GM19372 (cell line): Measurements from ENCODE around the gene PAM16.

Experiments used
- ATAC-seq: cut with Tn5 transposase; IDR thresholded peaks from one replicate; pipeline ENCODE4 v1.9.1; 2021; ENCODE audit warnings: mild to moderate bottlenecking, low read depth, moderate library complexity; ENCODE audit not compliant: unreplicated experiment

The PAM16 gene

GRCh38 chr16:4322121-4323052 lies 28.7 kb downstream of the PAM16 start:
- no peak for ATAC-seq

DNA sequence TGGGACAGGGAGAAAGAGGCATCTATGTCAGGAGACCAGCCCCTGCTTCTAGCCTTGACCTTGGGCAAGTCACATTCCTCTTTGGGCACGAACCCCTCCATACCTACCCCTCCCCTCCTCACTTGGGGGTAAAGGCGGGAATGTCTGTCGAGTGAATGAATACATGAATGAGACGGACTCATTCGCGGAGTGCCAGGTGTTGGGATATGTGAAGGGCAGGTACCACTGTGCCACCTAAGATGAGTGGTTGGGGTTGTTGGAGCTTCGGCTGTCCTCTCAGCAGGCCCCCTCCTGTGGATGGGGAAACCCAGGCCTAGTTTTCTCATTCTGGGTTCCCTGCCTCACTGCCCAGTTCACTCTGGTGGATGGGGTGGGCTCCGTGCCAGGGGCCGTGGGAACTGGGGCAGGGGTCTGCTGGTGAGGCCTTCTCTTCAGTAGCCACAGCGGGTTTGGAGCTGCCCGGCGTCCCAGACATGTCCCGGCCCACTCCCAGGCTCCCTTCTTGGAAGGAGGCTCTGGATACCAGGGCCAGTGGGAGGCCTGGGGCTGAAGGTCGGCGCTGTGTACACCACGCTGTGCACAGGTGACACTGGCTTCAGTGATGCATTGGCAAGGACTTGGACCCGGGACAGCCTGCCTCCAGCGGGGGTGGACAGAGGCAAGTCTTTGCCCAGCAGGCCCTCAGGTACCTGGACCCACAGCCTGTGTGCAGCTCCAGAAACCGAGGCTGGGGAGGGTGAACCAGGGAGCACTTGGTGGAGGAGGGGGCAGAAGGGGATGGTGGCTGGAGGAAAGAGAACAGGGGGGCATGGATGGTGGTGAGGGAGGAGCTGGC lies 29.6 kb downstream of the PAM16 start:
- ATAC-seq: no peak

GRCh38 chr16:4320571-4321137 lies 30.5 kb downstream of the PAM16 start:
- no peak for ATAC-seq

GRCh38 chr16:4319454-4320421 lies 31.4 kb downstream of the PAM16 start:
- ATAC-seq: no peak

DNA sequence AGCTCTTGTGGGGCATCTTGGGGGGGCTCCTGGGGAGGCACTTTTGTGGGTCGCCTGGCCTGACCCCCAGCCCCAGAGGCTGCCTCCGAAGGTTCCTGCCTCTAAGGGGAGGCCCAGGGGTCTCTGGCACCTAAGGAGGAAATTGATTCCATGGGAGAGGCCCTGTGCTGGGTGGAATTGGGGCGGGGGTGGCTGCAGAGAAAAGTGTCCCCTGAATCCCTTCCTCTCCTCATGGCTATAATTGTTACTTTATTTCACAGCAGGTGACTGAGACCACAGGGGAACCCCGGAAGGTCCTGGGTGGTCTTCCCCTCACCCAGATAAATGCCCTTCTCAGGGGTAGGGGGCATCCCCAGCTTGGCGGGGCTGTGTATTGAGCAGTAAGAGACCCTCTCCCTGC lies 32.2 kb downstream of the PAM16 start:
- no peak for ATAC-seq

DNA sequence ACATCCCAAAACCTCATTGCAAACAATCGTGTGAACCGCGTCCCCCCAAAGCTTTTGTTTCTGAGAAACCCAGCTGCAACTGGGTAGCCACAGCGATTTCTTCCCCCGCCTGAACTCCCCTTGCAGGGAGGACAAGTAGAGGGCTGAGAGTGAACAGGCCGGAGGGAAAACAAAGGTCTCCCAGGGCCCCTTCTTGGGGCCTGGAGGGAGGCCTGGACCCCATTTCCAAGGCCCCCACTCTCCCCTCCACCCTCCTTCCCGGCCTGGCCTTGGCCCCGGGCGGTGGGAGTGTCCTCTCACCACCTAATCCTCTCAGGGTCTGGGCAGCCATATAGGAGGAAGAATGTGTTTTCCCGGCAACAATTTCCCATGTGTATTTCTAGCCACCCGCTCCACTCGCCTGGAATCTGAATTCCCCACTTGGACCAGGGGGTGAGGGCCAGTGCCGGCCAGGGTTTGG lies 32.6 kb downstream of the PAM16 start:
- no peak for ATAC-seq

DNA sequence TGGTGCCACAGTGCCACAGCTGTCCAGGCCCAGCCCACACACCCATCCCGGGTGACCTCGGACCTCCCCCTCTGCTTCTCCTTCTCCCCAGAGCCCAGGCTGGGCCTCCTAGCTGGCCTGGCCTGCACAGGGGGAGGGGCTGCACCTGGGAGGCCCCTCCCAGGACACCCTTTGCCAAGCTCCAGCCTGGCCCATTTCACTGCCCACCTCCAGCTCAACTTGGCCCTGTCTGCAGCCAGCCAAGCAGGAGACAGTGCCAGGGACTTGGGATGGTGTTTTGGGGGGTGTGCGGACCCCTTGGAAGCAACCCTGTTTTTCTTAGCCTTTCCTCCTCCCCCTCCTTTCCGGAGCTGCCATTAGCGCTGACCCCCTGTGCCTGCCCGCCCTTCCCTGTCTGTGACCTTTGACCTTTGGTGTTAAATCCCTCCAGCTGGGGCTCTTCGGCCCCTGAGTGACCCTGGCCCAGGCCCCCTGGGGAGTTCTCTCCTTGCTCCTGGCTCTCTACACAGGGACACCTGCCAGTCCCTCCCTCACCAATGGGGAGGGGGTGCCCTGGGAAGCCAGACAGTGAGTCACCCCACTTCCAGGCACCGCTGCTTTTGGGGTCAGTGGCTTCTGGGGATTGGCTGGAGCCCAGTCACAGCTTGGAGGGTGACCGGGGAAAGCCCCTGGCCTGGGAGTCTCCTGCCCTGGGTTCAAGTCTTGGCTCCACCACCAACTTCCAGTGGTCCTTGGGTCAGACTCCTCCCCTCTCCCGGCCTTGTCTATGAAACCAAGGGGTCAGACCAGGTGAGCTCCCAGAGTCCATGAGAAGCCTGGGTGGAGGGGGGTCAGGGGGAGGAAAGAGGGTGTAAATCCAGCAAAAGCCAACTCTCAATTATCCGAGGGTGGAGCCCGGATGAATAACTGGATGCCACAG lies 33.3 kb downstream of the PAM16 start:
- ATAC-seq: no peak

DNA sequence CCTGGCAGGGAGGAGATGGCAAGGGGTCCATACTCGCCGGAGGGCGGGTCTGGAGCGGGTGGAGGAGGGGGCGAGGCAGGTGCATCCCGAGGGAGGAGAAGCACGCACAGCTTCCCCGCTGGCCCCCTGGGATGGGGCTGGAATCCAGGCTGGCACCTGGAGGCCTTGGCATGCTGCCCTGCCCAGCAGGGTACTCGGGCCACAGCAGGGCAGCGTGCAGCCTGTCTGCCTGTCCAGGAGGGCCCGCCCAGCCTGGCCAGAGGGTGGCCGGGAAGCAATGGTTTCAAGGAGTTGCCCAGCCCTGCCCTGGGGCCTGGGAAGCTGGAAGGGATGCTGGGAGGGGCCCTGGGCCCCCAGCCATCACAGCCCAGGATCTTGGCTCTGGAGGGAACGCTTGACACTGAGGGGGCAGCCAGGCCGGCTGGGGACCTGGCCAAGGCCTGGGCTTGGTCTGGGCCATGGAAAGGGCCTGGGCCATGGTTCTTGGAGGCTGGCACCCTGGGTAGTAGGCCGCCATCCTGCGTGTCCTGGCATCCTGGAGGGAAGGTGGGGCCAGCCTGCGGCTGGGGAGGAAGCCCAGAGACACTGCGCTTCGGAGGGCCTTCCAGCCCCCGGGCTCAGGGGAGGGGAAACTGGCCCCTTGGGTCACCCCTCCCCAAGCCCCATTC lies 34.1 kb downstream of the PAM16 start:
- ATAC-seq: no peak

DNA sequence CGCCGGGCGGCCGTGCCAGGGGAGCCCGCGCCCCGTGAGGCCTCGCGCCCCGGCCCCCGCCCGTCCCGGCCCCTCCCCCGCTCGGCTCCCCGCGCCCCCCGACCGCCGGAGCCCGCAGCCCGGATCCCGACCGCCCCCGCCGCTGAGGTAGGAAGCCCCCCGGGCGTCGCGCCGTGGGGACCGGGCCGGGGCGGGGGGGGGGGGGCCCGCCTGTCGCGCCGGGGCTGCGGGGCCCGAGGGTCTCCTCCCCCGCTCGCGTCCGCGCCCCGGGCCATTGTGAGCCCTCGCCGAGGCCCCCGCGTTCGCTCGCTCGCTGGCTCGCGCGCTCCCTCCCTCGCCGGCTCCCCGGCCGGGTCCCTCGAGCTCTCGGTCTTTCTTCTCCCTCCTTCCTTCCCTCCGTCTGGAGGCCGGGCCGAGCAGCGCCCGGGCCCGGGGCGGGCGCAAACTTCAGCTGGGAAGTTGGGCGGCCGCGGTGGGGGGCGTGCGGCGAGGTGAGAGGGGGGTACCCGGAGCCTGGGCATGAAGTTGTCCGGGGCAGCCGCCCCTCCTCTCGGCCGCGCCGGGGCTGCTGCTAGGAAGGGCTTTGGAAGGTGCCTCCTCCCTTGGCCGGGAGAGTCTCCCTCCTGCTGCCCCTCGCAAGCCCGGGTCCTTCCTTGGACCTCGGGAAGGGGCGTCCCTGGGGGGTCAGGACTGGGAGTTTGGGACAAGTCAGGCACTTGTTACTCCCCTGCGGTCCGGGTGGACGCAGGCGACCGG lies 34.8 kb downstream of the PAM16 start:
- ATAC-seq: no peak

- ATAC-seq: no peak
Observed at GRCh38 chr16:4315186-4316107, 35.7 kb downstream of the PAM16 start, which contains the start of gene GLIS2. Gene GLIS2, plus strand, starts transcription at chr16:4316067. Its CDS starts 16,214 bp downstream, at chr16:4332281.

GRCh38 chr16:4314532-4315185 lies 36.5 kb downstream of the PAM16 start:
- no peak for ATAC-seq

- no peak for ATAC-seq
Observed at GRCh38 chr16:4313563-4314531, 37.3 kb downstream of the PAM16 start.

- ATAC-seq: no peak
Observed at GRCh38 chr16:4309833-4310266, 41.3 kb downstream of the PAM16 start.

DNA sequence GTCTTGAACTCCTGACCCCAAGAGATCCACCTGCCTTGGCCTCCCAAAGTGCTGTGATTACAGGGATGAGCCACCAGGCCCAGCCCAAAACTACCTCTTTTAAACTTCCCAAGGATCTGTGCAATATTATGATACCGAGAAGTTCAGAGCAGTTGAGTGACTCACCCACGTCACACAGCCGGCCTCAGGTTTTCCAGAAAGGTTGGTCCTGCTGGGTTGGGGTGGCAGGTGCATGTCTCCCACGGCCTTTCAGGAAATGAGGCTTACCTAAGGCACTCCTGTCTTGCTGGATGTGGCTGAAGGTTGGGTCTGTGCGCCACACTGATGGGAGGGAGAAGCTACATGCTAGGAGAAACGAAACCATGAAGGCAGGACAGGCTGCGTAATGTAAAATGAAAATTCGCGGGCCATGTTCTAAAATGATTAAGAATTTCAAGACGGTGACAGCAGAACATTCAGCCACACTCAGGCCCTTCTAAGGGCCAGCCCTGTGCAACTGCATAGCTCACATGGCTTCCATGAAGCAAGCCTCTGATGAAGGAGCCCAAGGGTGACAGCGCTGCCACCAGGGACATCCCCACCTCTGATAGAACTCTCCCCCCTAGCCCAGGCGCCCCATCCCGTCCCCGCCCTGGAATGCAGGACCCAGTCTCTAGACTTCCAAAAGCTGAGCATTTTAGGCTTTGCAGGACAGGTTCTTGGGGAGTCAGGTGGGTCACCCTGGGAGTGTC lies 41.9 kb downstream of the PAM16 start:
- no peak for ATAC-seq
